EH (cell line): ENCODE measurements around the gene FITM2.
"Not testable (repeated sequence)": the region's sequence is repeated elsewhere in the genome, so short reads cannot be mapped to it uniquely, and the experiment has no call there.

Experiments
- DNase-seq: peaks from one replicate; pipeline ENCODE4 v3.0.0-alpha.2; 2015; ENCODE audit warnings: low read depth

FITM2 gene

GRCh38 chr20:44331201-44331600 lies 20.2 kb upstream of the FITM2 start:
- no peak for DNase-seq

GRCh38 chr20:44328428-44328827 lies 17.4 kb upstream of the FITM2 start:
- DNase-seq, result no peak

GRCh38 chr20:44327748-44328147 lies 16.7 kb upstream of the FITM2 start:
- DNase-seq, result not testable (repeated sequence)

- DNase-seq, result no peak
These were observed 15.6 kb upstream of the FITM2 start for GRCh38 chr20:44326391-44327159.

GRCh38 chr20:44324343-44324742 lies 13.3 kb upstream of the FITM2 start:
- DNase-seq, result no peak

GRCh38 chr20:44319839-44320422 lies 8.9 kb upstream of the FITM2 start:
- peak; percentile 49 for DNase-seq

- no peak for DNase-seq
These were observed 3.9 kb upstream of the FITM2 start for GRCh38 chr20:44314870-44315269.

GRCh38 chr20:44309763-44310663 lies 989 bp downstream of the FITM2 start:
- DNase-seq, result peak; percentile 68

- no peak for DNase-seq
These were observed 4.1 kb downstream of the FITM2 start for GRCh38 chr20:44306927-44307326.

GRCh38 chr20:44304383-44304782 lies 6.6 kb downstream of the FITM2 start:
- DNase-seq, result no peak

GRCh38 chr20:44302736-44303135 lies 8.3 kb downstream of the FITM2 start:
- no peak for DNase-seq

GRCh38 chr20:44302026-44302669 lies 8.9 kb downstream of the FITM2 start:
- no peak for DNase-seq

GRCh38 chr20:44301285-44301684 lies 9.7 kb downstream of the FITM2 start:
- no peak for DNase-seq

GRCh38 chr20:44299011-44299535 lies 11.9 kb downstream of the FITM2 start:
- DNase-seq, result not testable (repeated sequence)

- no peak for DNase-seq
These were observed 13.3 kb downstream of the FITM2 start for GRCh38 chr20:44297721-44298120.

- DNase-seq, result no peak
These were observed 15.0 kb downstream of the FITM2 start for GRCh38 chr20:44296011-44296410.

- peak; percentile 4 for DNase-seq
These were observed 19.2 kb downstream of the FITM2 start for GRCh38 chr20:44291754-44292153.

GRCh38 chr20:44288252-44288651 lies 22.8 kb downstream of the FITM2 start:
- no peak for DNase-seq

- peak; percentile 39 for DNase-seq
These were observed 23.5 kb downstream of the FITM2 start for GRCh38 chr20:44287272-44288097.

GRCh38 chr20:44284032-44284431 lies 27.0 kb downstream of the FITM2 start:
- DNase-seq, result peak; percentile 11

- DNase-seq, result no peak
These were observed 28.8 kb downstream of the FITM2 start for GRCh38 chr20:44282192-44282591.
